ENCODE measurements around the gene LILRA6. TPM values are rescaled to one million over a fixed set of nuclear protein-coding genes. Genes with fewer than 3 reads are reported as not detected.
A peak's percentile ranks its signal among the peaks of the same experiment; 100 is the strongest.

LILRA6 gene
- total and polyA plus RNA-seq, 2 of the 13 experiments (the other 11 are each of a cell fraction or from before 2014, with no cell fraction given), result not detected

GRCh38 chr19:54189735-54190502 is 52.7 kb downstream of the LILRA6 start (continued):
- no peak for TF ChIP-seq CHCHD3 (CRISPR knock-in tag; IDR thresholded peaks at IDR 0.05)
- no peak for TF ChIP-seq TRIM22 (IDR thresholded peaks at IDR 0.05)
- TF ChIP-seq LCORL (IDR thresholded peaks at IDR 0.05), result no peak
- TF ChIP-seq LCORL (CRISPR knock-in tag; IDR thresholded peaks at IDR 0.05), result no peak; the same call in 1 of the 2 replicates
- no peak for TF ChIP-seq ZNF318 (CRISPR knock-in tag; IDR thresholded peaks at IDR 0.05)
- peak; percentile 37; the same call in 1 of the 2 replicates for TF ChIP-seq MED1 (CRISPR knock-in tag; IDR thresholded peaks at IDR 0.05)
- no peak; the same call in 1 of the 2 replicates for TF ChIP-seq ZNF274 (CRISPR knock-in tag; IDR thresholded peaks at IDR 0.05)
- TF ChIP-seq ELF4 (CRISPR knock-in tag; IDR thresholded peaks at IDR 0.05; ENCODE audit: borderline replicate concordance), result 0 out of 2 replicates have a peak, but pooled peaks have one; percentile 7
- no peak for TF ChIP-seq ZNF207 (IDR thresholded peaks at IDR 0.05; ENCODE audit: borderline replicate concordance)
- TF ChIP-seq ZBTB7B (CRISPR knock-in tag; IDR thresholded peaks at IDR 0.05), result no peak
- TF ChIP-seq ARNT (IDR thresholded peaks at IDR 0.05), result no peak
- peak; percentile 87 for TF ChIP-seq SNAPC4 (CRISPR knock-in tag; IDR thresholded peaks at IDR 0.05)
- TF ChIP-seq ATF1 (CRISPR knock-in tag; IDR thresholded peaks at IDR 0.05), result peak; percentile 67
- TF ChIP-seq TEAD2 (CRISPR knock-in tag; IDR thresholded peaks at IDR 0.05), result no peak
- TF ChIP-seq BRCA1 (CRISPR knock-in tag; IDR thresholded peaks at IDR 0.05), result no peak

All from HepG2 (cell line).